ENCODE data around the gene NUAK2.

- TF ChIP-seq ARNTL (CRISPR knock-in tag; IDR thresholded peaks at IDR 0.05; ENCODE audit: borderline replicate concordance, low read depth) (no peak), ISL1 (CRISPR knock-in tag; IDR thresholded peaks at IDR 0.05) (no peak), RARB (CRISPR knock-in tag; IDR thresholded peaks at IDR 0.05) (no peak), TCF4 (CRISPR knock-in tag; IDR thresholded peaks at IDR 0.05; ENCODE audit: borderline replicate concordance) (no peak), PATZ1 (CRISPR knock-in tag; IDR thresholded peaks at IDR 0.05; ENCODE audit: borderline replicate concordance) (no peak), TOX (CRISPR knock-in tag; IDR thresholded peaks at IDR 0.05; ENCODE audit: borderline replicate concordance) (no peak), ZFP30 (CRISPR knock-in tag; IDR thresholded peaks at IDR 0.05) (no peak), SNAI2 (CRISPR knock-in tag; IDR thresholded peaks at IDR 0.05) (no peak), BACH2 (CRISPR knock-in tag; IDR thresholded peaks at IDR 0.05; ENCODE audit: borderline replicate concordance) (no peak)
- TF ChIP-seq, protein P1, sequence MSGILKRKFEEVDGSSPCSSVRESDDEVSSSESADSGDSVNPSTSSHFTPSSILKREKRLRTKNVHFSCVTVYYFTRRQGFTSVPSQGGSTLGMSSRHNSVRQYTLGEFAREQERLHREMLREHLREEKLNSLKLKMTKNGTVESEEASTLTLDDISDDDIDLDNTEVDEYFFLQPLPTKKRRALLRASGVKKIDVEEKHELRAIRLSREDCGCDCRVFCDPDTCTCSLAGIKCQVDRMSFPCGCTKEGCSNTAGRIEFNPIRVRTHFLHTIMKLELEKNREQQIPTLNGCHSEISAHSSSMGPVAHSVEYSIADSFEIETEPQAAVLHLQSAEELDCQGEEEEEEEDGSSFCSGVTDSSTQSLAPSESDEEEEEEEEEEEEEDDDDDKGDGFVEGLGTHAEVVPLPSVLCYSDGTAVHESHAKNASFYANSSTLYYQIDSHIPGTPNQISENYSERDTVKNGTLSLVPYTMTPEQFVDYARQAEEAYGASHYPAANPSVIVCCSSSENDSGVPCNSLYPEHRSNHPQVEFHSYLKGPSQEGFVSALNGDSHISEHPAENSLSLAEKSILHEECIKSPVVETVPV (CRISPR knock-in tag; IDR thresholded peaks at IDR 0.05), result no peak
- TF ChIP-seq, protein P2, sequence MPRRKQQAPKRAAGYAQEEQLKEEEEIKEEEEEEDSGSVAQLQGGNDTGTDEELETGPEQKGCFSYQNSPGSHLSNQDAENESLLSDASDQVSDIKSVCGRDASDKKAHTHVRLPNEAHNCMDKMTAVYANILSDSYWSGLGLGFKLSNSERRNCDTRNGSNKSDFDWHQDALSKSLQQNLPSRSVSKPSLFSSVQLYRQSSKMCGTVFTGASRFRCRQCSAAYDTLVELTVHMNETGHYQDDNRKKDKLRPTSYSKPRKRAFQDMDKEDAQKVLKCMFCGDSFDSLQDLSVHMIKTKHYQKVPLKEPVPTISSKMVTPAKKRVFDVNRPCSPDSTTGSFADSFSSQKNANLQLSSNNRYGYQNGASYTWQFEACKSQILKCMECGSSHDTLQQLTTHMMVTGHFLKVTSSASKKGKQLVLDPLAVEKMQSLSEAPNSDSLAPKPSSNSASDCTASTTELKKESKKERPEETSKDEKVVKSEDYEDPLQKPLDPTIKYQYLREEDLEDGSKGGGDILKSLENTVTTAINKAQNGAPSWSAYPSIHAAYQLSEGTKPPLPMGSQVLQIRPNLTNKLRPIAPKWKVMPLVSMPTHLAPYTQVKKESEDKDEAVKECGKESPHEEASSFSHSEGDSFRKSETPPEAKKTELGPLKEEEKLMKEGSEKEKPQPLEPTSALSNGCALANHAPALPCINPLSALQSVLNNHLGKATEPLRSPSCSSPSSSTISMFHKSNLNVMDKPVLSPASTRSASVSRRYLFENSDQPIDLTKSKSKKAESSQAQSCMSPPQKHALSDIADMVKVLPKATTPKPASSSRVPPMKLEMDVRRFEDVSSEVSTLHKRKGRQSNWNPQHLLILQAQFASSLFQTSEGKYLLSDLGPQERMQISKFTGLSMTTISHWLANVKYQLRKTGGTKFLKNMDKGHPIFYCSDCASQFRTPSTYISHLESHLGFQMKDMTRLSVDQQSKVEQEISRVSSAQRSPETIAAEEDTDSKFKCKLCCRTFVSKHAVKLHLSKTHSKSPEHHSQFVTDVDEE (CRISPR knock-in tag; IDR thresholded peaks at IDR 0.05), result no peak
Observed at GRCh38 chr1:205332015-205332791, 10.7 kb upstream of the NUAK2 start.

All from SK-N-SH treated with all-trans-retinoic acid at 6 μM for 48 hours (cell line).